Right hindlimb (tissue), 1 donor: ENCODE data around the gene MMRN1.

Experiments
- DNase-seq: peaks from one replicate; pipeline ENCODE4 v3.0.0-alpha.2; 2018

Gene MMRN1

GRCh38 chr4:89894649-89895550 is at the start of gene MMRN1:
Gene MMRN1 (plus strand): TSS chr4:89894854. CDS start chr4:89894972, 118 bp downstream.
- DNase-seq: no peak

- no peak for DNase-seq
Measured at GRCh38 chr4:89847571-89848325, 46.9 kb upstream of the MMRN1 start.

GRCh38 chr4:89855236-89855635 is 39.4 kb upstream of the MMRN1 start:
- DNase-seq: no peak

- DNase-seq: no peak
Measured at GRCh38 chr4:89860971-89861370, 33.7 kb upstream of the MMRN1 start.

GRCh38 chr4:89863533-89863932 is 31.1 kb upstream of the MMRN1 start:
- DNase-seq: no peak

- DNase-seq: no peak
Measured at GRCh38 chr4:89868276-89868675, 26.4 kb upstream of the MMRN1 start.

- DNase-seq: no peak
Measured at GRCh38 chr4:89868999-89869589, 25.6 kb upstream of the MMRN1 start.

- DNase-seq: no peak
Measured at GRCh38 chr4:89871211-89871610, 23.4 kb upstream of the MMRN1 start.

GRCh38 chr4:89876548-89876947 is 18.1 kb upstream of the MMRN1 start:
- no peak for DNase-seq

GRCh38 chr4:89878611-89879010 is 16.0 kb upstream of the MMRN1 start:
- no peak for DNase-seq

- no peak for DNase-seq
Measured at GRCh38 chr4:89879215-89879614, 15.4 kb upstream of the MMRN1 start.

- DNase-seq: no peak
Measured at GRCh38 chr4:89889289-89889688, 5.4 kb upstream of the MMRN1 start.

GRCh38 chr4:89897867-89898266 is 3.2 kb downstream of the MMRN1 start:
- no peak for DNase-seq

GRCh38 chr4:89898304-89898716 is 3.7 kb downstream of the MMRN1 start:
- DNase-seq: no peak

GRCh38 chr4:89899152-89899551 is 4.5 kb downstream of the MMRN1 start:
- DNase-seq: no peak

- no peak for DNase-seq
Measured at GRCh38 chr4:89899854-89900253, 5.2 kb downstream of the MMRN1 start.

GRCh38 chr4:89901808-89902431 is 7.3 kb downstream of the MMRN1 start:
- peak; percentile 47 for DNase-seq

- no peak for DNase-seq
Measured at GRCh38 chr4:89904524-89904923, 9.9 kb downstream of the MMRN1 start.

- no peak for DNase-seq
Measured at GRCh38 chr4:89906316-89906715, 11.7 kb downstream of the MMRN1 start.

GRCh38 chr4:89906777-89907521 is 12.3 kb downstream of the MMRN1 start:
- no peak for DNase-seq

GRCh38 chr4:89909889-89910288 is 15.2 kb downstream of the MMRN1 start:
- DNase-seq: no peak

GRCh38 chr4:89913623-89914022 is 19.0 kb downstream of the MMRN1 start:
- DNase-seq: no peak
